CD8-positive, alpha-beta memory T cell (primary cell): Measurements from ENCODE around the gene FHIT. TPM values are rescaled to one million over a fixed set of nuclear protein-coding genes. Genes with fewer than 3 reads are reported as not detected.

Source experiments
- CTCF ChIA-PET: fragments of 350-600 bp; sonication (Branson Sonifier 250); formaldehyde crosslinking; loops from one replicate; lab custom pipeline; 2021; ENCODE audit warnings: antibody characterized with exemption; lab: Charles Lee
- POLR2A ChIA-PET: fragments of 350-600 bp; sonication (Branson Sonifier 250); formaldehyde crosslinking; loops from one replicate; lab custom pipeline; 2021; ENCODE audit warnings: antibody characterized with exemption; lab: Charles Lee
- DNase-seq, 5 donors: peaks; one replicate each; pipeline versions ENCODE4 v3.0.0 to v3.0.0-alpha.2; 2020 to 2022; ENCODE audit warnings: mixed read lengths in 1 of 5
- H3K27ac ChIP-seq: one replicate; pipeline ENCODE4 v1.7.0; 2013; ENCODE audit warnings: low read depth, mild to moderate bottlenecking, low read length, moderate library complexity
- H3K27me3 ChIP-seq: 2 replicates; pipeline ENCODE4 v1.7.0; 2013; ENCODE audit warnings: low read length, mild to moderate bottlenecking; ENCODE audit not compliant: insufficient read depth, poor library complexity, severe bottlenecking
- H3K36me3 ChIP-seq: 2 replicates; pipeline ENCODE4 v1.7.0; 2013; ENCODE audit warnings: mild to moderate bottlenecking, low read length, moderate library complexity; ENCODE audit not compliant: insufficient read depth
- H3K4me1 ChIP-seq: 2 replicates; pipeline ENCODE4 v1.7.0; 2013; ENCODE audit warnings: mild to moderate bottlenecking, low read length, moderate library complexity; ENCODE audit not compliant: insufficient read depth
- H3K4me3 ChIP-seq: 2 replicates; pipeline ENCODE4 v1.7.0; 2013; ENCODE audit warnings: mild to moderate bottlenecking, low read length
- H3K9me3 ChIP-seq: 2 replicates; pipeline ENCODE4 v1.7.0; 2013; ENCODE audit warnings: mild to moderate bottlenecking, low read length
- H3K27ac Mint-ChIP-seq, 8 donors: one replicate each; pipeline ENCODE4 v1.8.0; 2020 to 2021; ENCODE audit warnings: mixed read lengths in 8 of 8, mild to moderate bottlenecking in 6 of 8, inconsistent platforms in 3 of 8, moderate library complexity in 3 of 8
- H3K27me3 Mint-ChIP-seq, 2 donors: one replicate each; pipeline ENCODE4 v1.8.0; 2020 to 2021; ENCODE audit warnings: mixed read lengths in 2 of 2, mild to moderate bottlenecking in 1 of 2, moderate library complexity in 1 of 2
- H3K36me3 Mint-ChIP-seq, 3 donors: one replicate each; pipeline ENCODE4 v1.8.0; 2020 to 2021; ENCODE audit warnings: mixed read lengths in 3 of 3, inconsistent platforms in 1 of 3, mild to moderate bottlenecking in 1 of 3
- H3K4me1 Mint-ChIP-seq, 3 donors: one replicate each; pipeline ENCODE4 v1.8.0; 2020 to 2021; ENCODE audit warnings: mixed read lengths in 3 of 3, inconsistent platforms in 1 of 3, mild to moderate bottlenecking in 1 of 3
- H3K4me3 Mint-ChIP-seq, 7 donors: one replicate each; pipeline ENCODE4 v1.8.0; 2020 to 2021; ENCODE audit warnings: mixed read lengths in 7 of 7, mild to moderate bottlenecking in 6 of 7, moderate library complexity in 4 of 7, inconsistent platforms in 2 of 7
- H3K9me3 Mint-ChIP-seq, 5 donors: one replicate each; pipeline ENCODE4 v1.8.0; 2020 to 2022; ENCODE audit warnings: mixed read lengths in 5 of 5, mild to moderate bottlenecking in 3 of 5, moderate library complexity in 2 of 5, inconsistent platforms in 1 of 5
- polyA plus RNA-seq: library from polyadenylated mRNA; unstranded; fragments of 300-500 nt; fragmentation: Illumina TruSeq; gene quantifications from one replicate; pipeline ENCODE4 v1.2.3, GENCODE V29; 2021
- total RNA-seq, 2 experiments: library from RNA; stranded (reverse); gene quantifications; one replicate each; pipeline ENCODE4 v1.2.3, GENCODE V29; 2021

FHIT gene
- total and polyA plus RNA-seq, 3 experiments from 2014 or later = 4.1 to 7.4 (median 4.2) TPM

- no peaks in the 10 kb centered on the region for H3K9me3 ChIP-seq
- H3K27ac ChIP-seq = no peak overlapping the region
- ChIA-PET CTCF (no interaction called here), POLR2A (no interaction called here)
- no peaks in the 10 kb centered on the region for H3K36me3 Mint-ChIP-seq
- H3K27me3 Mint-ChIP-seq = peaks cover 0 to 1% of the 10 kb centered on the region in 2 donors
- H3K4me1 Mint-ChIP-seq = no peaks in the 10 kb centered on the region
- H3K9me3 Mint-ChIP-seq = peaks cover 3 to 28% (median 23%) of the 10 kb centered on the region in 5 donors
- H3K36me3 ChIP-seq = no peaks in the 10 kb centered on the region
- H3K4me3 Mint-ChIP-seq = no peak overlapping the region
- H3K4me3 ChIP-seq = no peak overlapping the region
- H3K27me3 ChIP-seq = no peaks in the 10 kb centered on the region
- DNase-seq = no peak
- no peaks in the 10 kb centered on the region for H3K4me1 ChIP-seq
- H3K27ac Mint-ChIP-seq = no peak overlapping the region
Observed at GRCh38 chr3:60657972-60658371, 593.3 kb downstream of the FHIT start.

DNA sequence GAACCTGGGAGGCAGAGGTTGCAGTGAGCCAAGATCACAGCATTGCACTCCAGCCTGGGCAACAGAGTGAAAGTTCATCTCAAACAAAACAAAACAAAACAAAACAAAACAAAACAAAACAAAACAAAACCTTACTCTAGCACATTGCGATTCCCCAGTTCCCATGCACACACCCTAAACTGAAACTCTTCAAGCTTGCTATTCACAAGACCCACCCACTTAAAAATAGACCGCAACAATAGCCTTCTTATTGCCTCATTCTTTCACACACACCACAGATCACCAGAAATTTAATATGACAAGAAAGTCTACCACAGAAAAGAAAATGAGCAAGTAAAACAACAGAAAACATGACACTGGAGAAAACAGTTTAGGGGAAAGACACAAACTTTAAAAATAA lies 598.4 kb downstream of the FHIT start:
- no peak overlapping the region for H3K27ac ChIP-seq
- H3K27ac Mint-ChIP-seq = no peak overlapping the region
- no peaks in the 10 kb centered on the region for H3K27me3 ChIP-seq
- no peak overlapping the region for H3K4me3 Mint-ChIP-seq
- H3K4me1 Mint-ChIP-seq = no peaks in the 10 kb centered on the region
- ChIA-PET POLR2A (no interaction called here), CTCF (no interaction called here)
- no peak for DNase-seq
- no peaks in the 10 kb centered on the region for H3K36me3 Mint-ChIP-seq
- H3K4me3 ChIP-seq = no peak overlapping the region
- peaks cover 0 to 1% of the 10 kb centered on the region in 2 donors for H3K27me3 Mint-ChIP-seq
- H3K9me3 ChIP-seq = no peaks in the 10 kb centered on the region
- no peaks in the 10 kb centered on the region for H3K4me1 ChIP-seq
- H3K9me3 Mint-ChIP-seq = peaks cover 0 to 11% (median 3%) of the 10 kb centered on the region in 5 donors
- no peaks in the 10 kb centered on the region for H3K36me3 ChIP-seq

DNA sequence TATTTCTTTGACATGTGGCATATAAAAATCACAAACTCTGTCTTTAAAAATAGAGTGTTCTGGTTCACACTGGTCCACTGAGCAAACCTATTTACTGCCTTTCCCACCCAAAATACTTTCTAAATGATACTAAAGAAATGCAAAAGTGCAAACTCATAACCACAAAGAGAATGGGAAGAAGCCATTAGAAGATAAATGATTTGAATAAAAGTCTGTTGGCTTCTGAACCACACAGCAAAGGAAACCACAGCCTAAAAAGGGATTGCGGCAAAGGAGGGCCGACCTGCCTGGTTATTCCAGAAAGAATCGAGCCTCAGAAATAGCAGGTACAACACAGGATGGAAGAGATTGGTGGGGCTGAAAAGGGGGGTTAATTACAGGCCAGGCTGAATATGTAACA lies 599.5 kb downstream of the FHIT start:
- Histone ChIP-seq H3K27ac (no peak overlapping the region), H3K9me3 (no peaks in the 10 kb centered on the region), H3K27me3 (no peaks in the 10 kb centered on the region), H3K36me3 (no peaks in the 10 kb centered on the region), H3K4me3 (no peak overlapping the region), H3K4me1 (no peaks in the 10 kb centered on the region)
- POLR2A ChIA-PET = no interaction called here
- CTCF ChIA-PET = no interaction called here
- Mint-ChIP-seq H3K27me3 (peaks cover 0 to 1% of the 10 kb centered on the region in 2 donors), H3K36me3 (no peaks in the 10 kb centered on the region), H3K4me1 (no peaks in the 10 kb centered on the region), H3K27ac (no peak overlapping the region), H3K4me3 (no peak overlapping the region), H3K9me3 (peaks cover 0 to 11% (median 0%) of the 10 kb centered on the region in 5 donors)
- DNase-seq = no peak

GRCh38 chr3:60650171-60650570 lies 601.1 kb downstream of the FHIT start:
- Histone ChIP-seq H3K9me3 (no peaks in the 10 kb centered on the region), H3K36me3 (no peaks in the 10 kb centered on the region), H3K4me1 (no peaks in the 10 kb centered on the region), H3K4me3 (no peak overlapping the region), H3K27me3 (no peaks in the 10 kb centered on the region), H3K27ac (no peak overlapping the region)
- Mint-ChIP-seq H3K36me3 (no peaks in the 10 kb centered on the region), H3K27ac (peak overlapping the region in 1 of 8 donors; percentile 26), H3K27me3 (peaks cover 0 to 1% of the 10 kb centered on the region in 2 donors), H3K4me1 (no peaks in the 10 kb centered on the region), H3K9me3 (peaks cover 0 to 11% (median 0%) of the 10 kb centered on the region in 5 donors), H3K4me3 (no peak overlapping the region)
- DNase-seq = no peak
- ChIA-PET CTCF (no interaction called here), POLR2A (no interaction called here)

DNA sequence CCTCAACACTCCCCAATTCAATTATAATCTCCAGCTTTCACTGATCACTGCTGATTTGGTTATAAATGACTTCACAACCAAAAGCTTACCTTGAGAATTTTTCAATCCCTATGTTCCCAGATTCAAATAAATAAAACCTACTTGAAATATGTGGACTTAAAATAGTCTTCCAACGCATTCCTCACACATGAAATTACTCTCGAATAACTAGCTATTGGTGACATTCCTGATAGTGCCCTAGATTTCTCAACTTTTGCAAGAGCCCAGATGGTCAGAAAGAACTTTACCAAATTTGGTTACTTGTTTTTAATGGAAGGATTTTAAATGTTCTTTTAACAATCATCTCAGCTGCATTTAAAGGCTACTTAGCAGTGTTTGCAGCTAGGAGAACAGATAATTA lies 605.5 kb downstream of the FHIT start:
- Histone ChIP-seq H3K27me3 (no peaks in the 10 kb centered on the region), H3K36me3 (no peaks in the 10 kb centered on the region), H3K4me1 (no peaks in the 10 kb centered on the region), H3K4me3 (no peak overlapping the region), H3K9me3 (no peaks in the 10 kb centered on the region), H3K27ac (no peak overlapping the region)
- Mint-ChIP-seq H3K4me1 (no peaks in the 10 kb centered on the region), H3K27ac (no peak overlapping the region), H3K9me3 (peaks cover 0 to 3% (median 0%) of the 10 kb centered on the region in 5 donors), H3K4me3 (no peak overlapping the region), H3K27me3 (no peaks in the 10 kb centered on the region), H3K36me3 (no peaks in the 10 kb centered on the region)
- DNase-seq = no peak
- POLR2A ChIA-PET = no interaction called here
- CTCF ChIA-PET = no interaction called here

DNA sequence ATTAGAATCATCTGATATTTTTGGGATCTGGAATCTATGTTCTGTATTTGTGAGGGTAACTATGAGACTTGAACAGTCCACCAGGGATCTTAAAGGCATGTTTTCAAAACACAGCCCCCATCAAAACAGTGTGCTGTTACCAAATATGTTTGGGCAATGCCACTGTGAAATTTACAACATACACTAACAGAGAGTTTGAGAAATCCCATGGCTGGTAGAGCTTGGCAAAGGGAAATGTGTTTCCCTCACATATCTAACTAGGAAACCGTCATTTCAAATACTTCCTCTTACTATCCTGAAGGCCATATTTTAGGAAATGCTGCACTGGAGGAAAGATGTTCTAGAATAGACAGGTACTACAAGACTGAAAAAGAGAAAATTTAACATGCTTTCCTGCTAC lies 607.4 kb downstream of the FHIT start:
- DNase-seq = no peak
- Mint-ChIP-seq H3K27ac (no peak overlapping the region), H3K4me3 (no peak overlapping the region), H3K27me3 (no peaks in the 10 kb centered on the region), H3K9me3 (peaks cover 0 to 3% (median 0%) of the 10 kb centered on the region in 5 donors), H3K36me3 (no peaks in the 10 kb centered on the region), H3K4me1 (no peaks in the 10 kb centered on the region)
- Histone ChIP-seq H3K27me3 (no peaks in the 10 kb centered on the region), H3K27ac (no peak overlapping the region), H3K36me3 (no peaks in the 10 kb centered on the region), H3K9me3 (no peaks in the 10 kb centered on the region), H3K4me3 (no peak overlapping the region), H3K4me1 (no peaks in the 10 kb centered on the region)
- CTCF ChIA-PET = no interaction called here
- POLR2A ChIA-PET = no interaction called here

DNA sequence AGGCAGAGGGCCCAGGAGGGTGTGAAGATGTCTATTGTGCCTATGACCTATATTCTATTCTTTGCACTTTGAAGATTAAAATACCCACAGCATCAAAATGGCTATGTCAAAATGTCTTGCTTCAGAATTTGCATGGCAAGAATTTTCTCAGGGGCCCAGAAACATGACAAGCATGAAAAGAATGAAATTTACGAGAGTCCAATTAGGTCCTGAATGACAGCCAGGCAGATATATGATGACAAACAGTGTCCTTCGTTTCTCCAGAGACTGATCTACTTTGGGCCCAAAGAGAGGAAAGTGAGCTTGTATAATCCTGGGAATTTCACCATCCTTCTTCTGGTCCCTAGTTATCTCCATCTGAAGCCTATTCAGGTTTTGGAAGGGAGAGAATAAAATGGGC lies 609.9 kb downstream of the FHIT start:
- POLR2A ChIA-PET = no interaction called here
- Mint-ChIP-seq H3K9me3 (peaks cover 0 to 3% (median 0%) of the 10 kb centered on the region in 5 donors), H3K27me3 (no peaks in the 10 kb centered on the region), H3K4me3 (no peak overlapping the region), H3K27ac (no peak overlapping the region), H3K4me1 (no peaks in the 10 kb centered on the region), H3K36me3 (no peaks in the 10 kb centered on the region)
- CTCF ChIA-PET = no interaction called here
- Histone ChIP-seq H3K4me3 (no peak overlapping the region), H3K27ac (no peak overlapping the region), H3K27me3 (no peaks in the 10 kb centered on the region), H3K36me3 (no peaks in the 10 kb centered on the region), H3K9me3 (no peaks in the 10 kb centered on the region), H3K4me1 (no peaks in the 10 kb centered on the region)
- no peak for DNase-seq

GRCh38 chr3:60636846-60637245 lies 614.4 kb downstream of the FHIT start:
- Histone ChIP-seq H3K9me3 (no peaks in the 10 kb centered on the region), H3K4me1 (no peaks in the 10 kb centered on the region), H3K36me3 (no peaks in the 10 kb centered on the region), H3K4me3 (no peak overlapping the region), H3K27me3 (no peaks in the 10 kb centered on the region), H3K27ac (no peak overlapping the region)
- no peak overlapping the region for H3K4me3 Mint-ChIP-seq
- peaks cover 0 to 5% (median under 1%) of the 10 kb centered on the region in 5 donors for H3K9me3 Mint-ChIP-seq
- no peak overlapping the region for H3K27ac Mint-ChIP-seq
- CTCF ChIA-PET = no interaction called here
- POLR2A ChIA-PET = no interaction called here
- no peak for DNase-seq
- H3K27me3 Mint-ChIP-seq = no peaks in the 10 kb centered on the region
- H3K4me1 Mint-ChIP-seq = no peaks in the 10 kb centered on the region
- peaks cover 0 to 1% (median 0%) of the 10 kb centered on the region in 3 donors for H3K36me3 Mint-ChIP-seq

DNA sequence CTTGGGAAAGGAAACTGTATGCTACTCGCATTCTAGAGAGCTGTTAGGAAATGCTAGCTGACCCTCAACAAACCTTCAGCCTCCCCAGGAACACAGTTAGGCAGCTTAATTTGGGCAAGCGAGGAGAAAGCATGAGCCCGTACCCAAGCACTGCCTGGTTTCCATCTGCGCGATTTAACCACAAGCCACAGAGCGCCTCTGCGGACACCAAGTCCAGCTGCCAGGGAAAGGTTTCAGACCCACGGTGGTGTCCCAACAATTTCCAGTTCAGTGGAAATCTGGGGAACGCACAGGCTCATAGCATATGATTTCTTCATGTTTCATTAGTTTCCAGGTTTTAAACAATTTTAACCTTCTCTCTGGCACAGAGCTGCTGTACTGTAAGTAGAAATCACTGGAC lies 617.6 kb downstream of the FHIT start:
- Histone ChIP-seq H3K4me1 (no peaks in the 10 kb centered on the region), H3K4me3 (no peak overlapping the region), H3K27me3 (no peaks in the 10 kb centered on the region), H3K27ac (no peak overlapping the region), H3K9me3 (no peaks in the 10 kb centered on the region), H3K36me3 (no peaks in the 10 kb centered on the region)
- DNase-seq = no peak
- Mint-ChIP-seq H3K9me3 (peaks cover 0 to 9% (median 3%) of the 10 kb centered on the region in 5 donors), H3K36me3 (peaks cover 0 to 4% (median 0%) of the 10 kb centered on the region in 3 donors), H3K27ac (no peak overlapping the region), H3K4me3 (no peak overlapping the region), H3K27me3 (peaks cover 3 to 4% of the 10 kb centered on the region in 2 donors), H3K4me1 (no peaks in the 10 kb centered on the region)
- CTCF ChIA-PET = no interaction called here
- POLR2A ChIA-PET = no interaction called here
